HepG2 (cell line): Measurements from ENCODE around the gene EFCAB13. TPM values are rescaled to one million over a fixed set of nuclear protein-coding genes. Genes with fewer than 3 reads are reported as not detected.
A peak's percentile ranks its signal among the peaks of the same experiment; 100 is the strongest.

Experiments used
- FOXJ3 ChIP-seq: sonication (generic); formaldehyde crosslinking; IDR thresholded peaks from 2 replicates; pipeline ENCODE4 v1.4.0; 2020; ENCODE audit warnings: missing genetic modification reagents, mild to moderate bottlenecking, borderline replicate concordance
- GFI1 ChIP-seq: sonication (generic); formaldehyde crosslinking; IDR thresholded peaks from 2 replicates; pipeline ENCODE4 v1.5.0; 2020; ENCODE audit warnings: missing genetic modification reagents, mild to moderate bottlenecking, borderline replicate concordance
- HHEX ChIP-seq: IDR thresholded peaks from 2 replicates; pipeline ENCODE4 v1.6.1; 2016; ENCODE audit warnings: control low read depth
- HMG20A ChIP-seq: IDR thresholded peaks from 2 replicates; pipeline ENCODE4 v1.6.1; 2016; ENCODE audit warnings: borderline replicate concordance
- JUNB ChIP-seq: sonication (generic); formaldehyde crosslinking; IDR thresholded peaks from 2 replicates; pipeline ENCODE4 v1.8.0; 2022; ENCODE audit warnings: missing genetic modification reagents, mild to moderate bottlenecking, borderline replicate concordance
- KLF11 ChIP-seq: IDR thresholded peaks from 2 replicates; pipeline ENCODE4 v1.6.1; 2016; ENCODE audit warnings: missing compliant biosample characterization
- MYNN ChIP-seq: sonication (generic); formaldehyde crosslinking; IDR thresholded peaks from 2 replicates; pipeline ENCODE4 v1.4.0; 2020; ENCODE audit warnings: mild to moderate bottlenecking, low read depth, missing genetic modification reagents
- PHF21A ChIP-seq: sonication (generic); formaldehyde crosslinking; IDR thresholded peaks from 2 replicates; pipeline ENCODE4 v1.5.0; 2020; ENCODE audit warnings: mild to moderate bottlenecking, missing genetic modification reagents
- RBM39 ChIP-seq: fragments of 200-400 bp; formaldehyde crosslinking; IDR thresholded peaks from one replicate; pipeline ENCODE4 v1.6.1; 2018; ENCODE audit warnings: antibody characterized with exemption, mild to moderate bottlenecking, low read depth, low read length; ENCODE audit not compliant: poor library complexity, severe bottlenecking
- REPIN1 ChIP-seq: sonication (generic); formaldehyde crosslinking; IDR thresholded peaks from 2 replicates; pipeline ENCODE4 v1.8.0; 2022; ENCODE audit warnings: missing genetic modification reagents, low read depth, mild to moderate bottlenecking, borderline replicate concordance
- SMARCE1 ChIP-seq: fragments of 450-650 bp; IDR thresholded peaks from 2 replicates; pipeline ENCODE4 v1.6.1; 2017; ENCODE audit warnings: borderline replicate concordance
- TAF15 ChIP-seq: fragments of 200-400 bp; formaldehyde crosslinking; IDR thresholded peaks from one replicate; pipeline ENCODE4 v1.6.1; 2018; ENCODE audit warnings: mild to moderate bottlenecking, low read depth, low read length; ENCODE audit not compliant: poor library complexity, severe bottlenecking
- ZNF234 ChIP-seq: sonication (generic); formaldehyde crosslinking; conservative IDR thresholded peaks from 2 replicates; pipeline ENCODE4 v1.5.1; 2020; ENCODE audit warnings: mild to moderate bottlenecking, missing genetic modification reagents
- ZNF326 ChIP-seq: sonication (generic); formaldehyde crosslinking; IDR thresholded peaks from 2 replicates; pipeline ENCODE4 v1.4.0; 2020; ENCODE audit warnings: missing genetic modification reagents, borderline replicate concordance
- ZNF552 ChIP-seq: sonication (generic); formaldehyde crosslinking; IDR thresholded peaks from 2 replicates; pipeline ENCODE4 v1.9.0; 2022; ENCODE audit warnings: missing genetic modification reagents, mild to moderate bottlenecking, borderline replicate concordance
- ZNF687 ChIP-seq: sonication (generic); formaldehyde crosslinking; IDR thresholded peaks from 2 replicates; pipeline ENCODE4 v1.5.1; 2020; ENCODE audit warnings: mild to moderate bottlenecking, missing genetic modification reagents, moderate library complexity
- ZNF775 ChIP-seq: sonication (generic); formaldehyde crosslinking; IDR thresholded peaks from 2 replicates; pipeline ENCODE4 v1.4.0; 2020; ENCODE audit warnings: missing genetic modification reagents, mild to moderate bottlenecking, moderate library complexity, borderline replicate concordance
- polyA plus RNA-seq, 8 experiments: library from polyadenylated mRNA; depleted of rRNA in 3 of 8; stranded (reverse) in 7 of 8; unstranded in 1 of 8; fragments of >200 nt; fragmentation: Illumina TruSeq in 4 of 8; extraction: Trizol in 4 of 8; gene quantifications; 2 replicates each; pipeline versions ENCODE4 v1.2.1 to v1.2.3, GENCODE V29; 2011 to 2016; ENCODE audit warnings: low read depth in 4 of 8, missing spikeins in 1 of 8, mixed read lengths in 1 of 8; ENCODE audit not compliant: insufficient read depth in 1 of 8
- total RNA-seq, 5 experiments: library from RNA; depleted of rRNA; stranded (reverse); fragments of >200 nt; fragmentation: Illumina TruSeq; extraction: Trizol; gene quantifications; 2 replicates each; pipeline ENCODE4 v1.2.3, GENCODE V29; 2016; ENCODE audit warnings: low read depth in 1 of 5
- TF ChIP-seq, protein P1 (sequence below): sonication (generic); formaldehyde crosslinking; IDR thresholded peaks from 2 replicates; pipeline ENCODE4 v1.5.0; 2020; ENCODE audit warnings: mild to moderate bottlenecking, missing genetic modification reagents, borderline replicate concordance

Gene EFCAB13
- total and polyA plus RNA-seq, 2 of the 13 experiments (the other 11 are each of a cell fraction or from before 2014, with no cell fraction given), result 0.22 to 0.71 TPM

- TF ChIP-seq ZNF687 (CRISPR knock-in tag) (no peak), FOXJ3 (peak; percentile 67; the same call in 1 of the 2 replicates), KLF11 (CRISPR knock-in tag) (no peak), ZNF326 (CRISPR knock-in tag) (no peak), HHEX (CRISPR knock-in tag) (peak; percentile 90), SMARCE1 (no peak), ZNF552 (CRISPR knock-in tag) (no peak), RBM39 (no peak), GFI1 (CRISPR knock-in tag) (no peak), MYNN (CRISPR knock-in tag) (no peak), ZNF775 (CRISPR knock-in tag) (no peak), TAF15 (no peak), REPIN1 (CRISPR knock-in tag) (no peak), JUNB (CRISPR knock-in tag) (no peak), PHF21A (CRISPR knock-in tag) (peak; percentile 71; the same call in 1 of the 2 replicates), HMG20A (CRISPR knock-in tag) (peak; percentile 66), ZNF234 (no peak)
- TF ChIP-seq, protein P1, sequence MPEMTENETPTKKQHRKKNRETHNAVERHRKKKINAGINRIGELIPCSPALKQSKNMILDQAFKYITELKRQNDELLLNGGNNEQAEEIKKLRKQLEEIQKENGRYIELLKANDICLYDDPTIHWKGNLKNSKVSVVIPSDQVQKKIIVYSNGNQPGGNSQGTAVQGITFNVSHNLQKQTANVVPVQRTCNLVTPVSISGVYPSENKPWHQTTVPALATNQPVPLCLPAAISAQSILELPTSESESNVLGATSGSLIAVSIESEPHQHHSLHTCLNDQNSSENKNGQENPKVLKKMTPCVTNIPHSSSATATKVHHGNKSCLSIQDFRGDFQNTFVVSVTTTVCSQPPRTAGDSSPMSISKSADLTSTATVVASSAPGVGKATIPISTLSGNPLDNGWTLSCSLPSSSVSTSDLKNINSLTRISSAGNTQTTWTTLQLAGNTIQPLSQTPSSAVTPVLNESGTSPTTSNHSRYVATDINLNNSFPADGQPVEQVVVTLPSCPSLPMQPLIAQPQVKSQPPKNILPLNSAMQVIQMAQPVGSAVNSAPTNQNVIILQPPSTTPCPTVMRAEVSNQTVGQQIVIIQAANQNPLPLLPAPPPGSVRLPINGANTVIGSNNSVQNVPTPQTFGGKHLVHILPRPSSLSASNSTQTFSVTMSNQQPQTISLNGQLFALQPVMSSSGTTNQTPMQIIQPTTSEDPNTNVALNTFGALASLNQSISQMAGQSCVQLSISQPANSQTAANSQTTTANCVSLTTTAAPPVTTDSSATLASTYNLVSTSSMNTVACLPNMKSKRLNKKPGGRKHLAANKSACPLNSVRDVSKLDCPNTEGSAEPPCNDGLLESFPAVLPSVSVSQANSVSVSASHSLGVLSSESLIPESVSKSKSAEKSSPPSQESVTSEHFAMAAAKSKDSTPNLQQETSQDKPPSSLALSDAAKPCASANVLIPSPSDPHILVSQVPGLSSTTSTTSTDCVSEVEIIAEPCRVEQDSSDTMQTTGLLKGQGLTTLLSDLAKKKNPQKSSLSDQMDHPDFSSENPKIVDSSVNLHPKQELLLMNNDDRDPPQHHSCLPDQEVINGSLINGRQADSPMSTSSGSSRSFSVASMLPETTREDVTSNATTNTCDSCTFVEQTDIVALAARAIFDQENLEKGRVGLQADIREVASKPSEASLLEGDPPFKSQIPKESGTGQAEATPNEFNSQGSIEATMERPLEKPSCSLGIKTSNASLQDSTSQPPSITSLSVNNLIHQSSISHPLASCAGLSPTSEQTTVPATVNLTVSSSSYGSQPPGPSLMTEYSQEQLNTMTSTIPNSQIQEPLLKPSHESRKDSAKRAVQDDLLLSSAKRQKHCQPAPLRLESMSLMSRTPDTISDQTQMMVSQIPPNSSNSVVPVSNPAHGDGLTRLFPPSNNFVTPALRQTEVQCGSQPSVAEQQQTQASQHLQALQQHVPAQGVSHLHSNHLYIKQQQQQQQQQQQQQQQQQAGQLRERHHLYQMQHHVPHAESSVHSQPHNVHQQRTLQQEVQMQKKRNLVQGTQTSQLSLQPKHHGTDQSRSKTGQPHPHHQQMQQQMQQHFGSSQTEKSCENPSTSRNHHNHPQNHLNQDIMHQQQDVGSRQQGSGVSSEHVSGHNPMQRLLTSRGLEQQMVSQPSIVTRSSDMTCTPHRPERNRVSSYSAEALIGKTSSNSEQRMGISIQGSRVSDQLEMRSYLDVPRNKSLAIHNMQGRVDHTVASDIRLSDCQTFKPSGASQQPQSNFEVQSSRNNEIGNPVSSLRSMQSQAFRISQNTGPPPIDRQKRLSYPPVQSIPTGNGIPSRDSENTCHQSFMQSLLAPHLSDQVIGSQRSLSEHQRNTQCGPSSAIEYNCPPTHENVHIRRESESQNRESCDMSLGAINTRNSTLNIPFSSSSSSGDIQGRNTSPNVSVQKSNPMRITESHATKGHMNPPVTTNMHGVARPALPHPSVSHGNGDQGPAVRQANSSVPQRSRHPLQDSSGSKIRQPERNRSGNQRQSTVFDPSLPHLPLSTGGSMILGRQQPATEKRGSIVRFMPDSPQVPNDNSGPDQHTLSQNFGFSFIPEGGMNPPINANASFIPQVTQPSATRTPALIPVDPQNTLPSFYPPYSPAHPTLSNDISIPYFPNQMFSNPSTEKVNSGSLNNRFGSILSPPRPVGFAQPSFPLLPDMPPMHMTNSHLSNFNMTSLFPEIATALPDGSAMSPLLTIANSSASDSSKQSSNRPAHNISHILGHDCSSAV (CRISPR knock-in tag), result no peak
Observed at GRCh38 chr17:47291242-47291873, 32.4 kb upstream of the EFCAB13 start (continued).
